ENCODE measurements around the gene ZNF821. TPM values are rescaled to one million over a fixed set of nuclear protein-coding genes. Genes with fewer than 3 reads are reported as not detected.

The ZNF821 gene, protein sequence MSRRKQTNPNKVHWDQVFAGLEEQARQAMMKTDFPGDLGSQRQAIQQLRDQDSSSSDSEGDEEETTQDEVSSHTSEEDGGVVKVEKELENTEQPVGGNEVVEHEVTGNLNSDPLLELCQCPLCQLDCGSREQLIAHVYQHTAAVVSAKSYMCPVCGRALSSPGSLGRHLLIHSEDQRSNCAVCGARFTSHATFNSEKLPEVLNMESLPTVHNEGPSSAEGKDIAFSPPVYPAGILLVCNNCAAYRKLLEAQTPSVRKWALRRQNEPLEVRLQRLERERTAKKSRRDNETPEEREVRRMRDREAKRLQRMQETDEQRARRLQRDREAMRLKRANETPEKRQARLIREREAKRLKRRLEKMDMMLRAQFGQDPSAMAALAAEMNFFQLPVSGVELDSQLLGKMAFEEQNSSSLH
- 10 to 100 TPM; 14.0 to 19.1 (median 18.2) TPM for total RNA-seq
- 14.3 TPM for total RNA-seq (2013)

DNA sequence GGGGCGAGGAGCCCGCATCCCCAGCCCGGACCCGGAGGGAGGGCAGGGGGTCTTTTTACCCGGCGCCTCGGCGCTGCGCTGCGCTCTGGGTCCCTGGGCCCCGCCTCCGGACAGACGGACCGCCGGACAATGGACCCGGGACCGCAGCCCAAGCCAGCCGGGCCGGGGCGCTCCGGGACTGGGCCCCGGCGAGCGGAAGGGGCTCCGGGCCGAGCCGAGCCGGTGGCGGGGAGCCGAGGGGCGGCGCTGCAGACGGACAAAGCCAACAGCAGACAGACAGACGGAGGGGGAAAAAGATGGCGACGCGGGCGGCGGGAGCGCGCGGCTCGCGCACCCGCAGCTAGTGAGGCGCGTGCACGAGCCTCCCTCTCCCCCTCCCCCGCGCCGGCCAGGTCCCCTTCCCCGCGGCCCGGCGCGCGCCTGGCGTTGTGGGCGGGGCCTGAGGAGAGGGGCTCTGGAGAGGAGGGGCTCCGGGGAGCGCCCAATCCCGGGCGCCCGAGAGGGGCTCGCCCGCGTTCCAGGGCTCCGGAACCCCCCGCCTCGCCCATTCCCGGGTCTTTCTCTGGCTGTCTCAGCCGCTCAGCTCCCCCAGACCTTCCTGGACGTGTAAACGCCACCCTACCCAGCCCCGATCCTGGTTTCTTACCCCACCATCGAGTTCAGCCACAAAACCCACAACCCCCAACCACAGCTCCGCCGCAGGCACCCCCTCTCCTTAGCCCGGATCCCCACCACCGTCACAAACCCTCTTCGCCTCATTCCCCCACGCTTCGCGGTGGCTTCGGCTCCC, at the start of gene ZNF821:
TSS of gene ZNF821 (minus strand) at position 334 of the 790 bp plus-strand sequence. CDS start 4,236 bp downstream, outside the sequence.
- peak within 1 kb of the TSS; percentile 78 for H3K27ac ChIP-seq (ENCODE audit: low read length)
- Mint-ChIP-seq H3K9me3 (no peaks in the 10 kb centered on the region), H3K27ac (peak within 1 kb of the TSS; percentile 91 to 96), H3K4me3 (peak within 1 kb of the TSS; percentile 93), H3K36me3 (peaks cover 3% of the 10 kb centered on the region), H3K4me1 (peaks cover 46 to 49% of the 10 kb centered on the region in 2 donors), H3K27me3 (ENCODE audit: low read depth in 2 of 2) (no peaks in the 10 kb centered on the region)
- DNase-seq: peak; percentile 70 to 90
- H3K4me1 ChIP-seq (ENCODE audit: control insufficient read depth, insufficient read depth, low read length): peaks cover 36% of the 10 kb centered on the region
- H3K4me3 ChIP-seq (ENCODE audit: low read length): peak within 1 kb of the TSS; percentile 74
- no peaks in the 10 kb centered on the region for H3K36me3 ChIP-seq (ENCODE audit: control insufficient read depth, insufficient read depth, low read length)
- TF ChIP-seq, protein P1, sequence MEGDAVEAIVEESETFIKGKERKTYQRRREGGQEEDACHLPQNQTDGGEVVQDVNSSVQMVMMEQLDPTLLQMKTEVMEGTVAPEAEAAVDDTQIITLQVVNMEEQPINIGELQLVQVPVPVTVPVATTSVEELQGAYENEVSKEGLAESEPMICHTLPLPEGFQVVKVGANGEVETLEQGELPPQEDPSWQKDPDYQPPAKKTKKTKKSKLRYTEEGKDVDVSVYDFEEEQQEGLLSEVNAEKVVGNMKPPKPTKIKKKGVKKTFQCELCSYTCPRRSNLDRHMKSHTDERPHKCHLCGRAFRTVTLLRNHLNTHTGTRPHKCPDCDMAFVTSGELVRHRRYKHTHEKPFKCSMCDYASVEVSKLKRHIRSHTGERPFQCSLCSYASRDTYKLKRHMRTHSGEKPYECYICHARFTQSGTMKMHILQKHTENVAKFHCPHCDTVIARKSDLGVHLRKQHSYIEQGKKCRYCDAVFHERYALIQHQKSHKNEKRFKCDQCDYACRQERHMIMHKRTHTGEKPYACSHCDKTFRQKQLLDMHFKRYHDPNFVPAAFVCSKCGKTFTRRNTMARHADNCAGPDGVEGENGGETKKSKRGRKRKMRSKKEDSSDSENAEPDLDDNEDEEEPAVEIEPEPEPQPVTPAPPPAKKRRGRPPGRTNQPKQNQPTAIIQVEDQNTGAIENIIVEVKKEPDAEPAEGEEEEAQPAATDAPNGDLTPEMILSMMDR (IDR thresholded peaks at IDR 0.05): peak; percentile 45
- intact Hi-C loops (cut with micrococcal nuclease): loop anchor here (1.0 to 5.0 kb wide), 4 partner anchors 11 to 162 kb away; partner anchors contain the start of genes AP1G1, ATXN1L, IST1 and PHLPP2
- ATAC-seq: peak; percentile 62 to 77 (median 64)
- no peaks in the 10 kb centered on the region for H3K9me3 ChIP-seq (ENCODE audit: control insufficient read depth, insufficient read depth, low read length)
- H3K27me3 ChIP-seq (ENCODE audit: control insufficient read depth, insufficient read depth, low read length): no peaks in the 10 kb centered on the region
- 0% methylated on average over 80 of the region's 85 CpGs for WGBS (ENCODE audit: insufficient coverage)

DNA sequence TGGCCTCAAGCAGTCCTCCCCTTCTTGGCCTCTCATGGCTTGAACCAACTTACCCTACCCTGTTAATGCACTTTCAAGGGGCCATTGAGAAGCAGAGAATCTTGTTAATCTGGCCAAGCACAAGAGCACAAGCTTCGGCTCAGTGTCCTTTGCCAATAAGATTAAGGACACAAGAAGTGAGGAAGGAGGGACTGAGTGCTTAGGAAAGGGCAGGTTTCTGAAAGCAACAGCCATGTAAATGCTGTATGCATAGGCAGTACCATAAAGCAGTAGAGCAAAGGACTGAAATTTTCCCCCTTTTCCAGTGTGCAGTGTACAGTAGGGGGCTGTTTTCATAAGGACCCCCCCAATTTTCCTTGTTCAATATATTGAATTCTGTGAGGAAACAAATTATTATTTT, 49.0 kb upstream of the ZNF821 start:
- Mint-ChIP-seq H3K9me3 (no peaks in the 10 kb centered on the region), H3K36me3 (peaks cover 2% of the 10 kb centered on the region), H3K4me1 (peaks cover 9 to 10% of the 10 kb centered on the region in 2 donors), H3K4me3 (no peak overlapping the region), H3K27ac (peak overlapping the region; percentile 65 to 67), H3K27me3 (ENCODE audit: low read depth in 2 of 2) (no peaks in the 10 kb centered on the region)
- H3K36me3 ChIP-seq (ENCODE audit: control insufficient read depth, insufficient read depth, low read length): peaks cover 44% of the 10 kb centered on the region
- H3K9me3 ChIP-seq (ENCODE audit: control insufficient read depth, insufficient read depth, low read length): no peaks in the 10 kb centered on the region
- intact Hi-C loops (cut with micrococcal nuclease): no loop called here
- H3K27ac ChIP-seq (ENCODE audit: low read length): no peak overlapping the region
- no peaks in the 10 kb centered on the region for H3K27me3 ChIP-seq (ENCODE audit: control insufficient read depth, insufficient read depth, low read length)
- WGBS (ENCODE audit: insufficient coverage): 94% methylated on average over 1 of the region's 1 CpG
- H3K4me3 ChIP-seq (ENCODE audit: low read length): no peak overlapping the region
- no peak for ATAC-seq
- H3K4me1 ChIP-seq (ENCODE audit: control insufficient read depth, insufficient read depth, low read length): no peaks in the 10 kb centered on the region
- DNase-seq: no peak
- TF ChIP-seq, protein P1 (IDR thresholded peaks at IDR 0.05): no peak

DNA sequence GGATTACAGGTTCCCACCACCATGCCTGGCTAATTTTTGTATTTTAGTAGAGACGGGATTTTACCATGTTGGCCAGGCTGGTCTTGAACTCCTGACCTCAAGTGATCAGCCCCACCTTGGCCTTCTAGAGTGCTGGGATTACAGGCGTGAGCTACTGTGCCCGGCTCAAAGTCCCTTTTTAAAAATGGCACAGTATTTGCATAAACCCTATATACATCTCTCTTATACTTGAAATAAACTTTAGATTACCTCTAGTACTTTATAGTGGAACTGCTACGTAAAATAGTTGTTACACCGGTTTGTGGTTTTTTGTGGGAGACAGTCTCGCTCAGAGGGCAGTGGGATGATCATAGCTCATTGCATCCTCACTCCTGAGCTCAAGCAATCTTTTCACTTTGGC, 47.6 kb upstream of the ZNF821 start:
- ATAC-seq (no peak), DNase-seq (no peak)
- no peaks in the 10 kb centered on the region for H3K4me1 ChIP-seq (ENCODE audit: control insufficient read depth, insufficient read depth, low read length)
- H3K4me1 Mint-ChIP-seq: peaks cover 9 to 10% of the 10 kb centered on the region in 2 donors
- WGBS (ENCODE audit: insufficient coverage): 97% methylated on average over 3 of the region's 6 CpGs
- H3K9me3 Mint-ChIP-seq: no peaks in the 10 kb centered on the region
- H3K9me3 ChIP-seq (ENCODE audit: control insufficient read depth, insufficient read depth, low read length): no peaks in the 10 kb centered on the region
- no peak overlapping the region for H3K4me3 ChIP-seq (ENCODE audit: low read length)
- no peak overlapping the region for H3K27ac ChIP-seq (ENCODE audit: low read length)
- peak overlapping the region; percentile 14 to 64 for H3K27ac Mint-ChIP-seq
- peaks cover 14% of the 10 kb centered on the region for H3K36me3 Mint-ChIP-seq
- no peak overlapping the region for H3K4me3 Mint-ChIP-seq
- intact Hi-C loops (cut with micrococcal nuclease): no loop called here
- TF ChIP-seq, protein P1 (IDR thresholded peaks at IDR 0.05): no peak
- no peaks in the 10 kb centered on the region for H3K27me3 Mint-ChIP-seq (ENCODE audit: low read depth in 2 of 2)
- no peaks in the 10 kb centered on the region for H3K27me3 ChIP-seq (ENCODE audit: control insufficient read depth, insufficient read depth, low read length)
- peaks cover 58% of the 10 kb centered on the region for H3K36me3 ChIP-seq (ENCODE audit: control insufficient read depth, insufficient read depth, low read length)
